ENCODE results near the gene GPR82. TPM values are rescaled to one million over a fixed set of nuclear protein-coding genes. Genes with fewer than 3 reads are reported as not detected.
"Not testable (repeated sequence)": the region's sequence is repeated elsewhere in the genome, so short reads cannot be mapped to it uniquely, and the experiment has no call there.

Gene GPR82, protein sequence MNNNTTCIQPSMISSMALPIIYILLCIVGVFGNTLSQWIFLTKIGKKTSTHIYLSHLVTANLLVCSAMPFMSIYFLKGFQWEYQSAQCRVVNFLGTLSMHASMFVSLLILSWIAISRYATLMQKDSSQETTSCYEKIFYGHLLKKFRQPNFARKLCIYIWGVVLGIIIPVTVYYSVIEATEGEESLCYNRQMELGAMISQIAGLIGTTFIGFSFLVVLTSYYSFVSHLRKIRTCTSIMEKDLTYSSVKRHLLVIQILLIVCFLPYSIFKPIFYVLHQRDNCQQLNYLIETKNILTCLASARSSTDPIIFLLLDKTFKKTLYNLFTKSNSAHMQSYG
- total RNA-seq = not detected

DNA sequence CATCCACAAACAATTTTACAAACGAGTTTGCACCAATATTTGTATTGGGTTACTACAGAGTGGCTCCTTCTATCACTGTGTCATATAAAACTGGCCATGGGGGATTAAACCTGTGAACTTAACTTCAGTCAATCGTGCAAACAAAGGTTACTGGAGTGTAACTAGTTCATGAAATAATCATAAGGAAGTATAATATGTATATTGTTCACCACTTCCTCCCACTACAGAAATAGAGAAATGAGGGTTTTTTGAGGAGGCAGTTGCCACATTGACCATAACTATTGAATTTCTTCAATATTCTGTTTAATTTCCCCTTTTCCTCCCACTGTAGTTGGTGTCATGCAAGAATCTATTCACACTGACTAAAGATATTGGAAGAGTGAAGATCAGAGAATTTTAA lies at the start of gene GPR82:
Gene GPR82, plus strand, starts transcription at position 356 of the 400 bp plus-strand sequence. CDS start 2,846 bp downstream, outside the sequence.
- no peak for DNase-seq

DNA sequence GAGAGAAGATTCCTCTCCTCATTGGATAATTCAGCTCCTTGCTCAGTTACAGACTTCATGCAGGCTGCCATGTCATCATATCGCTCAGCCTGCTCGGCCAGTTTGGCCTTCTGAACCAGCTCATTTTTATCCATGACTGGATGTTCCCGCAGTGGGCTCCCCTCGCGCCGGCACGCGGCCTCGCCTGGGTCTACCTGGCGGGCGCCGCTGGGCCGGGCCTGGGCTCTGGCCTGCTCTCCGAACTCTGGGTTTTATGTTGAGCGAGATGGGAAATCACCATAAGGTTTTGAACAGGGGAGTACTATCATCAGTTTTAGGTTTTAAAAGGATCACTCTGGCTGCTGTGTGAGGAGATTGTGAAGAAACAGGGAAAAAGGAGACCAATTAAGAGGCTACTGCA lies 47.6 kb upstream of the GPR82 start:
- not testable (repeated sequence) for DNase-seq

DNA sequence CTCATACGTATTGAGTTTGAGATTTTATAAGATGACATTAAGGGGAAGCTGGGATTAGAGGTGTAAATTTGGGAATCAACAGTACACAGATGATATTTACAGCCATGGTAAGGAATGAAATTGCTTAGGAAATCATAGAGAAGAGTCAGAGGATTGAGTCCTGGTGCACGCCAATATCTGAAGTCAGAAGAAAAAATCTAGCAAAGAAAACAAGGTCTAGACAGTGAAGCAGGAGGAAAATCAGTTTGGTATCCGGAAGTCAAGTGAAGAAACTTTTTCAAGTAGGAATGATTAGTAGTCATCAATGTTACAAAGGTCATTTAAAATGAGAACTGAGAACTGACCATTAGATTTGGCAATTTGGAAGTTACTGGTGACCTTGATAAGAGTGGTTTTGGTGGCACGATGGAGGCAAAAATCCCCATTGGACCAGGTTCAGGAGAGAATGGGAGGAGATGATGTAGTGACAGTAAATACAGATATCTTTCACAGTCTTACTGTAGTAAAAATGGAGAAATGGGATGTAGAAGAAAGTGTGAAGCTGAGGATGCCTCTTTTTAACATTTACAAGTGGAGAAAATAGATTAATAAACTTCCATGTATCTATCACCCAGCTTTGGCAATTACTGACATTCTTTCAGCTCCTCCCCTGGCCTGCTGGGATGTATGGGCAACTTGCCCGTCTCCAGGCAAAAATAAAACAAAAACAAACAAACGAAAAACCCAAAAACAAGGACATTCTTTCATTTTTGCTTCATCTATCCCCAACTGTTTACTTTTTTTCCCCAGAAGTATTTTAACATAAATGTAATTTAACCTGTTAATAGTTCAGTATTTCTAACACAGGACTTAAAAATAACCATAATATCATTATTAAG lies 46.6 kb upstream of the GPR82 start:
- no peak for DNase-seq

DNA sequence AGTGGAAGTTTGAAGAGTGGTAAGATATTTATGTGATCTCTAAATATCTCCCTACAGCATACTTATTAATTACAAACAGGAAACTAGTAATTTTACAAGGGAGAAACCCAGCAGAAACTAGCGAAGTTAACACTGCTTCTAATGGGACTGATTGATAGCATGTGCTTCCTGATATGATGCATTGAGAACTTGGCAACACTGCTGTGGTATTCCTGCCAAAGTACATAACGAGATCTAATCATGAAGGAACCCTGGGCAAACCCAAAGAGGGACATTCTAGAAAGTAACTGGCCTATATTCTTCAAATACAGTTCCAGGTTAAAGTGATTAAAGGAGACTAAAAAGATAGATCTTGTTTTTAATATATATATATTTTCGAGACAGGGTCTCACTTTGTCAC lies 39.8 kb upstream of the GPR82 start:
- DNase-seq = no peak

DNA sequence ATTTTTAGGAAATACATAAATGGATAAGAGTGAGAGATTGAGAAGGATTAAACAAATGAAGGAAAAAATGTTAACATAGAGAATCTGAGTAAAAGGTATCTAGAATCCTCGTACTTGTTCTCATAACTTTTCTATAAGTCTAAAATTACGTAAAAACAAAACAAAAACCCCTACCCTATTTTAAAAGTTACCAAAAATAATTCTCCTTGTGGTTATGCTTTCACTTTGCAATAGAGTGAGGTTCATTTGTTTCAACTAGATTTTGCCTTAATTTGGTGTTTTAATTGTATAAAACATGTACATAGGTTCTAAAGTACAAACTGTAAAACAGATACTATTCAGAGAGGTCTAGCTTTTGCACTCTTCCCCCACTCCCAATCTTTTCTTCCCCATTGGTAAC lies 39.0 kb upstream of the GPR82 start:
- DNase-seq = no peak

DNA sequence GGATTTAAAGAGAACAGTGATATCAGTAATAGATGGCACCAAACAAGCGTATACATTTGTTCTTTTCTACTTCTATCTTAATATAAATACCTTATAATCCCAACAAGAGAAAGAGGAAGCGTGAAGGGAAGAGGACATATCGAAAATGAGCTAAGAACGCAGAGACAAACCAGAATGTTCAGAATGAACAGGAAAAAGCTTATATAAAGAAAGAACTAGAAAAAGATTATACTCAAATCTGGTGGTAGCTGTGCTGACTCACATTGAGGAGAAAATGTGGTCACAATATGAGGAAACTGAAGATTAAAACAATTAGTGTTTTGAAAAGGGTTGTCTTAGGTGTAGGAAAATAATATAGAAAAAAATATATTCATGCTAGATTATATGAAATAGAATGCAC lies 37.2 kb upstream of the GPR82 start:
- no peak for DNase-seq

DNA sequence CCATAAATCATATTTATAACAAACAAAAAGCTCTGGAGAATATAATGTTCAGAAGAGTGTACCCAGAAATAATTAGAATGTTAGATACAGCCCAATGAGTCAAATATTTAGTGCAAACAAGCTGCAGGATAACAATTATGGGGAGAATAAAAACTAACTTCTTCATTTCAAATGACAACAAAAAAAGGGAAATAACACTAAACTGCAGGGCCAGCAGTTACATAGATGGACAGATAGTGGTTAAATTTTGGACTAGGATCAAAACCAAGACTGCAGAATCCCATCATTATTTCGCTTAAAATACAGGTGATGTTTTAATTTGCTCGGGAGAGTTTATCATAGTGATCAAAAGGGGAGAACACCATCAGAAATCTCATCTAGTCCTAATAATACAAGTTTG lies 35.8 kb upstream of the GPR82 start:
- DNase-seq = no peak

DNA sequence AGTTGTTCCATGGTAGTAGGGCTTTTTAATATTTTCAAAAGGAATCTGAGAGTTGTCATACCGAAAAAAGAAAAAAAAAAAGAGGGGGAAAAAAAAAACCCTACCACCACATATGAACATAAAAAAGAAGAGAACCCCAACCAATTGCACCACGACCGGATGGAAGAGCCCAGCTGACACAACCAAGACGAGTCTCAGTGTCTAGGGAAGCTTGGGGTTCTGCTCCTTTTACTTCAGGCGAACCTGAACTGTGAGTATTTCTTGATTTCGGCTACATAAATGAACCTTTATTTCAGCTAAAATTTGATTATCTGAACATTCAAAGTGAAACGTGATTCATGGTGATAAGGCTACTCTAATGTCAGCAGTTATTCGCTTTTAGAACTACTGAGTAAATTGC lies 35.1 kb upstream of the GPR82 start, which contains the start of gene GPR34:
Gene GPR34, plus strand, starts transcription at position 139 of the 400 bp plus-strand sequence. CDS start 6,661 bp downstream, outside the sequence.
- DNase-seq = no peak

DNA sequence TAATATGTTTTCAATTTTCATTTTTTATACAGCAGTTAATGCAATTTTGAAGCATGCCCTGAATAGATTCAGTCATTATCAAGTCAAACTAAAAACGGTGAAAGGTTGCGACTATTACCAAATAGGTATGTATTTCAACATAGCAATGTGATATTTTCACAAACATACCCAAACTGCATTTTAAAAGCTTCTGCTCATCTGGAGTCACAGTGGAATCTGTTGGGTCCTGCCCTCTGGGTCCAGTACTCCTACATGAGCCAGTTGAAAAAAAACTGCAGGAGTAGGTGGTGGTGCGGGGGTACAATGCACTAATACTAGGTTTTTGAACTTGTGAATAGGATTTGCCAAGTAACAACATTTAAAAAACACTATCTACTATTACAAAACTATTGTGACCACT lies 34.3 kb upstream of the GPR82 start:
- DNase-seq = no peak

DNA sequence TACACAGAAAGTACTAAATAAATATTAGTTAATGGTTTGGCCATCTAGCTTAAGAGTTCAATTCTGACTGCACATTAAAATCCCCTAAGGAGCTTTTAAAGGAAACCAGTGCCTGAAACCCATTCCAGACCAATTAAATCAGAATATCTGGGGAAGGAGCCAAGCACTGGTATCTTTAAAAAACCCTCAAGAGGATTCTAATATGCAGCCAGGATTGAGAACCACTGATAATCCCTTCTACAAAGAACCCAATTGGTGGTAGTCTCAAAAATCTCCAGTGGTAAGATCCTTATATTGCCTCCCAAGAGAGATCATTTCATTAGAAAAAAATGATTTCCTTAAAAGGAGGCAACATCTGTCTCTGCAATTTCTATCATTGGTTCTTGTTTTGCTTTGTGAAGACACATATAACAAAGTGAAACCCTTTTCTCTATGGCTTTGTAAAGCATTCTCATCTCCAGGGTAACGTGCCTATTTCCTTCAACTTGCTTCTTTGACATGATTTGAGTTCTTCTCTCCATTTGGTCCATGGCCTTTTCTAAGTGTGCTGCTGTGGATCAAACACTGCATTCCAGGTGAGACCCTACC lies 31.7 kb upstream of the GPR82 start:
- no peak for DNase-seq

DNA sequence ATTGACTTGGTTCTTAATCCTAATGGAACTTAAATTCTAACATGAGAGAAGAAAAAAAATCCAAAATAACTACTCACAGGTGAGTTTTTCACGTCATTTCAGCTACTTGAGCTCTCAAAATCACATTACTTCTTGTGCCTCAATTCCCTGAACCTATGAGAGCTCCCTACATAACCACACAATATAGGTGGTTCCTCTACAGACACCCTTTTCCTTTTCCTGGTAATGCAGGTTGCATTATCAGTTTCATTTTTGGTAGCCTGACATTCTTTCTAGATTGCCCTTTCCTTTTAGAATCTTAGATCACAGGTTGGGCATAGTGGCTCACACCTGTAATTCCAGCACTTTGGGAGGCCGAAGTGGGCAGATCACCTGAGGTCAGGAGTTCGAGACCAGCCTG lies 31.0 kb upstream of the GPR82 start:
- DNase-seq = no peak

DNA sequence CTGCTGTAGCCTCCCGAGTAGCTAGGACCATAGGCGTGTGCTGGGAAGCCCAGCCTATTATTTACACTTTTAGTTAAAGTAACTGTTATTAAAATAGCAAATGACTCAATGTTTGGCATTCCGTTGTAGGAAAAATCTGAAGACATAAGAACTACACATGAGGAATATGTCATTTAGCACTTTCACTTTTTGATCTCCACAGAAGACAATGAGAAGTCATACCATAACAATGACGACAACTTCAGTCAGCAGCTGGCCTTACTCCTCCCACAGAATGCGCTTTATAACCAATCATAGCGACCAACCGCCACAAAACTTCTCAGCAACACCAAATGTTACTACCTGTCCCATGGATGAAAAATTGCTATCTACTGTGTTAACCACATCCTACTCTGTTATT lies 28.6 kb upstream of the GPR82 start:
- no peak for DNase-seq

DNA sequence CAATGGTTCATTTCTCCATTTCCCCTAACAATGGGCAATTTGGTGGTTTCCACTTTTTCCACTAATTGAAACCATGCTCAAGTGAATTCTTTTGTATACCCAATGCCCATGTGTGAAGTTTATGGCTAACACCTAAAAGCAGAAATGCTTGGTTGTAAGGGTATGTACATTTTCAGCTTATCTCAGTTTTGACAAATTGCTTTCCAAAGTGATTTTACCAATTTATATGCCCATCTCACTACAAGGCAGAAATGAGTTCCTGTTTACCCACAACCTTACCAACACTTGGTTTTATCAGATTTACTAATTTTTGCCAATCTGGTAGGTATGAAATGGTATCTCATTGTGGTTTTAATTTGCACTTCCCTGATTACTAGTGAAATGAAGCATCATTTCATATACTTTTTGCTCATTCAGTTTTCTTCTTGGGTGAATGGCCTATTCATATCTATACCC lies 20.4 kb upstream of the GPR82 start:
- no peak for DNase-seq

DNA sequence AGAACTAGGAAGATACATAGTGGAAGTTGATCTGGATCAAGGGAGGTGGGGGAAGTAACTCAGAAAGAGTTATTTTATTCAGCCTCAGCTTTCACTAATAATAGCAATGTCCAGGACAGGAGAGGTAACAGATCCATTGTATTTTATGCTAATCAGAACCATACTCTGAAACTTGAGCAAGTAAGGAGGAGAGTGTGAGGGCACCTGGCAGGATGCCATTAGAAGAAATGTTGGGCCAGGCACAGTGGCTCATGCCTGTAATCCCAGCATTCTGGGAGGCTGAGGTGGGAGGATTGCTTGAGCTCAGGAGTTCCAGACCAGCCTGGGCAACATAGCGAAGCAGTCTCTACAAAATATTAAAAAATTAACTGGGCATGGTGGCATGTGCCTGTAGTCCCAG lies 18.9 kb upstream of the GPR82 start:
- DNase-seq = no peak

DNA sequence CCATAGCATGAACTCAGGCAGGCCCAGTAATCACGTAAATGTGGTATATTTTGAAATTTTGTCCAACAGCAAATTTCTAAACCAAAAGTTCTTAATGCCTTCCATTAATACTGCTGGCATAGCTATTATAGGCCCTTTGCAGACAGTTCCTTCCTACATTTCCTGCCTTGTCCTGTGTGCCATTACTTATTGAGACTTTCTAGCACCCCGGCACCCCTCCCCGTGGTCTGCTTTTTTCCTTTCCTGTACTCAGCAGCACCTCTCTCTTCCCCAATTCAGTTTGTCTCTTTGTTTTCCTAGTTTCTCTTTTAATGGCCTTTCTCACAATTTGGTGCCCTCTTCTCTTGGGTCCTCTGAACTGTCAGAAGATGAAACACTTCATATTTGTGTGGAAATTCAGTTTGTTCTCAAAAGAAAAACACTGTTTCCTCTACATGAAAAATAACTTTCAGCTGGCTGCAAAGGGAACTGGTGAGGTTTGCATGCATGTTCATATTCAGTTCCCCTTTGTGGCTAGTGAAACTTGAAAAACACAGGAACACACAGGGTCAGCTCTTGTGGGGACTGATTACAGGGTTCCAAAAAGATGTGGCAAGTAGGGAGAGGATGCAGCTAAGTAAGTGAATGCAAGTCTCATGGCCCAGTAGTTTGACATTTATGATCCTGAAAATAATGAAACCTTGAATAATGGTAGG lies 18.2 kb upstream of the GPR82 start:
- DNase-seq = no peak

DNA sequence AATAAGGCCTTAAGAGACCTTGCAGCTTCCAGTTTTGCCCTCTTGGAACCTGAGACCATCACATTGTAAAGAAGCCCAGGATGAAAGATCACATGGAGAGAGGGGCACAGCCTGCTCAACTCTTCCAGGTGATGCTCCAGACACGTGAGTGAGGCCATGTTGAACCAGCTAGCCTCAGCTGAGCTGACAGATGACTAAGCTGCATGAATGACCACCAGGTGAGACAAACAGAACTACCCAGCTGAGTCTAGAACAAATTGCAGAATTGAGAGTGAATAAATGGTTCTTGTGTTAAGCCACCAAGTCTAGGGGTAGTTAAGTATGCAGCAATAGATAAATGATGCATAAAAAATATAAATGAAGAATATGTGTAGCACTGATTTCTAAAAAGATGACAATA lies 16.8 kb upstream of the GPR82 start:
- DNase-seq = no peak

DNA sequence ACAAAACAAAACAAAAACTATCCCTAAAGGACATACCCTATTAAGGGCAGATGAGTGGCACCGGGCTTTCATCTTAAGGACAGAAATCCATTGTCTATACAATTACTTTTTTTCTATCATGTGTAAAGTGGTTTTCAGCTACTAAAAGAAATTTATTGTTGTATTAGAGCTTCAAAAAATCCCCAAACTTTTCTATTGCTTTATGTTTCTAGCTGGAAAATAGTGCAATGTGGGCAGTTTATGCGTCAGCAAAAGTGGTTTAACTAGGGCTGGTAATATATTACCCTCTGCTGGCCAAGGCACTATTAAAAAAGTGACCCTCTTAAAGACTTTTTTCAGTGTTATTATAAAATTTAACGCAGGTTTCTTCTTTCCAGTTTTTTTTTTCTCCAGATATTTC lies 15.5 kb upstream of the GPR82 start:
- DNase-seq = no peak

DNA sequence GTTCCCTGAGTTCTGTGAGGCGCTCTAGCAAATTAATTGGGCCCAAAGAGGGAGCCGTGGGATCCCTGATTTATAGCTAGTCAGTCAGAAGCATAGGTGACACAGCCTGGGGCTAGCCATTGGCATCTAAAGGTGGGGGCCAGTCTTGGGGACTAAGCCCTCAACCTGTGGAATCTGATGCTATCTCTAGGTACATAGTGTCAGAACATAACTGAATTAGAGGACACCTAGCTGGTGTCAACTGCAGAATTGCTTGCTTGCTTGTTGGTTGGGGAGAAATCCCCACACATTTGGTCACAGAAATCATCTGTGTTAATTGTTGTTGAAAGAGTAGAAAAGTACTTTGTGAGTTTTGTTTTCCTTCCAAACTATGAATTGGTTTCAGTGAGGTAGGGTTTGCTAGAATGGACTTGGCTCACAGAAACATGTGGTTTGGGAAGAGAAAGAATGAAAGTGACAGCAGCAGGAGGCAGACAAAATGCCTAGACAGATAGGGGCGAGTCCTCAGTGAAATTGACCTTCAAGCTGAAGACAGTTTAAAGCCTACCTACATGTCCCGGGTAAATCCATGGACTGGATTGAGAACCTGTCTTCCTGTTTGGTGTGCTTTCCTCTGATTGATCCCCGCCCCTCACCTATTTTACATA lies 12.8 kb upstream of the GPR82 start:
- no peak for DNase-seq

DNA sequence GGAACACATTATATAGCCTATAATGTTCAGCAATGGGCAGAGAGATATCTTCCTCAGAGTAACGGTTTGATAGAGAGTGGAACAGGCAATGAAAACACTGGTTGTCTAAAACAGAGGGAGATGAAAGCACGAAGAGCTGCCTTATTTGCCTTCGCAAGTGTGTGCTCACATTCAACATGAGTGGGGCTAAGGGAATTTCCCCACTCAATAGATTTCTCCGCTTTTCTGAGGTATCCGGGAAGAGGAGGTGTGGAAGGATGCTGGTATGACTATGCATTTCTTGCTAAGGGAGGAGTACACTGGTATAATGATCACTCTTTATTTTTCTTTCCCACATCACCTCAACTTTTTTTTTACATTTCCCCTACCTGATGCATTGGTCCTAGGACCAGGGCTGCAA lies 7.8 kb upstream of the GPR82 start:
- DNase-seq = no peak

DNA sequence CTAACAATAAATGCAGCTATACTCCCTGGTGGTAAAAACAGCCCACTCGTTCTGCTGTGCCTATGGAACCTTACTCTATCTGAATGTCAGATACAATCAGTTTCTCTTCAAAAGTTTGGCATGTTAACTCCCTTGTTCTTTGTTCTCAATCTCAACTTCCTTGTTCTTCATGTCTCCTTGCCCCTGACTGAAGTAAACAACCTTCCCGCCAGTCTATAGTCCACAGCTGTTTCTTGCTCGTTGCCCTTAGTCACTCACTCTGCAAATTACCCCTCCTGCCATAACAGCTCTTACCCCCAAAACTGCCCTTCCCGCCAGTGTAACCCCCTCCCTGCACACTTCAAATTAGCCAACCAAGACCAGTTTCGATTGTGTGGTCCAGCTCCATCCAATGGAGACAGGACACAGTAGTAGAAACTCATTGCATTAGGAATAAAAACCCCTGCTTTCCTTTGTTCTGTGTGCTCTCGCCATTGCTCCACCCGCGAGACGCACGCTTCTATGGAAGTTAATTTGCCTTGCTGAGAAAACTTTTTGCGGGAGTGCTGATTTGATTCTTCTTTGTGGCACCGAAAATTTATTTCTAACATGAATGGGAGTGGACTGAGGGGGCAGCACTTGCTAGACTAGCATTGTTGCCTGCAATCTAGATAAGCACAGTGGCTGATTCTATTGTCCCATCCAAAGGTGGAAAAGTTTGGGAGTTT lies 7.1 kb upstream of the GPR82 start:
- no peak for DNase-seq

Data from occipital lobe (tissue), 2 donors.